GM18498 (cell line): ENCODE measurements around the gene MTG2.

Experiments
- ATAC-seq: cut with Tn5 transposase; IDR thresholded peaks from one replicate; pipeline ENCODE4 v1.9.1; 2021; ENCODE audit warnings: mild to moderate bottlenecking, moderate library complexity; ENCODE audit not compliant: unreplicated experiment

Gene MTG2

GRCh38 chr20:62162765-62163484 lies 19.9 kb upstream of the MTG2 start:
- ATAC-seq, result no peak

GRCh38 chr20:62163485-62163865 lies 19.4 kb upstream of the MTG2 start:
- no peak for ATAC-seq

- ATAC-seq, result no peak
These were observed 18.7 kb upstream of the MTG2 start for GRCh38 chr20:62163986-62164762.

- no peak for ATAC-seq
These were observed 17.7 kb upstream of the MTG2 start for GRCh38 chr20:62164879-62165761.

GRCh38 chr20:62165762-62166399 lies 16.9 kb upstream of the MTG2 start:
- ATAC-seq, result no peak

GRCh38 chr20:62167474-62167873 lies 15.4 kb upstream of the MTG2 start:
- ATAC-seq, result no peak

- ATAC-seq, result no peak
These were observed 14.8 kb upstream of the MTG2 start for GRCh38 chr20:62168061-62168460.

- no peak for ATAC-seq
These were observed 13.9 kb upstream of the MTG2 start for GRCh38 chr20:62168890-62169435.

- no peak for ATAC-seq
These were observed 12.3 kb upstream of the MTG2 start for GRCh38 chr20:62170536-62170935.

GRCh38 chr20:62171245-62171644 lies 11.6 kb upstream of the MTG2 start:
- ATAC-seq, result no peak

- ATAC-seq, result no peak
These were observed 10.2 kb upstream of the MTG2 start for GRCh38 chr20:62172666-62173065.

GRCh38 chr20:62174021-62174804 lies 8.6 kb upstream of the MTG2 start:
- no peak for ATAC-seq

- ATAC-seq, result no peak
These were observed 7.8 kb upstream of the MTG2 start for GRCh38 chr20:62174870-62175624.

GRCh38 chr20:62175711-62176110 lies 7.1 kb upstream of the MTG2 start:
- no peak for ATAC-seq

GRCh38 chr20:62176866-62177265 lies 6.0 kb upstream of the MTG2 start:
- no peak for ATAC-seq

GRCh38 chr20:62177307-62177706 lies 5.5 kb upstream of the MTG2 start:
- ATAC-seq, result no peak

- no peak for ATAC-seq
These were observed 4.3 kb upstream of the MTG2 start for GRCh38 chr20:62178316-62179161.

- no peak for ATAC-seq
These were observed 3.7 kb upstream of the MTG2 start for GRCh38 chr20:62179162-62179504.
